Neutrophil (primary cell): Measurements from ENCODE around the gene SPTSSA.

ENCODE experiments used
- H3K27ac ChIP-seq: fragments of 200-600 bp; sonication (generic); 2 replicates; pipeline ENCODE4 v1.5.1; 2016; ENCODE audit warnings: mild to moderate bottlenecking, moderate library complexity
- H3K27me3 ChIP-seq: fragments of 200-600 bp; sonication (generic); 2 replicates; pipeline ENCODE4 v1.6.0; 2016; ENCODE audit warnings: mild to moderate bottlenecking
- H3K36me3 ChIP-seq: fragments of 200-600 bp; sonication (generic); 2 replicates; pipeline ENCODE4 v1.5.1; 2017
- H3K4me1 ChIP-seq, 2 experiments: fragments of 200-600 bp in 1 of 2; sonication (generic) in 1 of 2; 1 replicate in 1 of 2; 2 replicates in 1 of 2; pipeline versions ENCODE4 v1.5.1 to v1.6.1; 2013 to 2016; ENCODE audit warnings: low read depth in 1 of 2, low read length in 1 of 2, mild to moderate bottlenecking in 1 of 2, moderate library complexity in 1 of 2; ENCODE audit not compliant: control insufficient read depth in 1 of 2, insufficient read depth in 1 of 2
- H3K4me3 ChIP-seq, 2 experiments: fragments of 200-600 bp in 1 of 2; sonication (generic) in 1 of 2; 1 replicate in 1 of 2; 2 replicates in 1 of 2; pipeline ENCODE4 v1.5.1; 2013 to 2016; ENCODE audit warnings: low read depth in 1 of 2, low read length in 1 of 2, mild to moderate bottlenecking in 1 of 2, moderate library complexity in 1 of 2
- H3K9me3 ChIP-seq: fragments of 200-600 bp; sonication (generic); 2 replicates; pipeline ENCODE4 v1.5.1; 2016
- CTCF ChIP-seq: fragments of 200-600 bp; sonication (generic); IDR thresholded peaks from 2 replicates; pipeline ENCODE4 v1.5.1; 2016; ENCODE audit warnings: antibody characterized with exemption

Gene SPTSSA

GRCh38 chr14:34465069-34465859, 3.2 kb upstream of the SPTSSA start:
- no peaks in the 10 kb centered on the region for H3K9me3 ChIP-seq
- H3K27me3 ChIP-seq = peaks cover 8% of the 10 kb centered on the region
- H3K36me3 ChIP-seq = no peaks in the 10 kb centered on the region
- no peak overlapping the region for H3K27ac ChIP-seq
- peaks cover 17 to 26% of the 10 kb centered on the region in 2 experiments for H3K4me1 ChIP-seq
- H3K4me3 ChIP-seq = peak overlapping the region in 1 of 2 experiments; percentile 4
- TF ChIP-seq CTCF = no peak

GRCh38 chr14:34463598-34463961, 1.5 kb upstream of the SPTSSA start:
- H3K4me1 ChIP-seq = peaks cover 17 to 26% of the 10 kb centered on the region in 2 experiments
- no peaks in the 10 kb centered on the region for H3K9me3 ChIP-seq
- TF ChIP-seq CTCF = no peak
- H3K4me3 ChIP-seq = no peak overlapping the region
- H3K36me3 ChIP-seq = no peaks in the 10 kb centered on the region
- peaks cover 8% of the 10 kb centered on the region for H3K27me3 ChIP-seq
- no peak overlapping the region for H3K27ac ChIP-seq

GRCh38 chr14:34461334-34462131, 507 bp downstream of the SPTSSA start:
- no peak for TF ChIP-seq CTCF
- Histone ChIP-seq H3K27me3 (peaks cover 8% of the 10 kb centered on the region), H3K27ac (peak overlapping the region; percentile 54)

GRCh38 chr14:34460841-34461240, 1.2 kb downstream of the SPTSSA start:
- peaks cover 17 to 23% of the 10 kb centered on the region in 2 experiments for H3K4me1 ChIP-seq
- peaks cover 8% of the 10 kb centered on the region for H3K27me3 ChIP-seq
- TF ChIP-seq CTCF = no peak
- no peaks in the 10 kb centered on the region for H3K9me3 ChIP-seq
- H3K4me3 ChIP-seq = no peak overlapping the region
- no peak overlapping the region for H3K27ac ChIP-seq
- H3K36me3 ChIP-seq = no peaks in the 10 kb centered on the region

More at GRCh38 chr14:34461334-34462131, 507 bp downstream of the SPTSSA start:
- Histone ChIP-seq H3K4me3 (peak overlapping the region; percentile 67 to 85), H3K36me3 (no peaks in the 10 kb centered on the region), H3K9me3 (no peaks in the 10 kb centered on the region), H3K4me1 (peaks cover 17 to 26% of the 10 kb centered on the region in 2 experiments)

DNA sequence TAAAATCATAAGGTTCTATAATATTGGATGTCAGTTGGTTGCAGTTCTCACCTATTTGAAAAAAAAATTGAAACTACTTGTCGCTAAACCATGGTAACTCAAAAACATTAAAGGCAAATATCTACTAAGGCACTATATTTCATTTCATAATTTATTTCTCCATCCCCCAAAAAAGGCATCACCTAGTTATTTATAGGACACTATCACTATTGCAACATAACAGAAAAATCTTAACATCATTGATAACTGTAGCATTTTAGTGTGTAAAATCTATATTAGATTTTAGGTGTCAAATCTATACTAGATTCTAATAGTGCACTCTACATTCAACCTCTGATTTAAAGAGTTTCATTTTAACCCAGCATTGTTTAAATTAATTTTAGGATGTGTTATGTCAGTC, 1.7 kb downstream of the SPTSSA start:
- Histone ChIP-seq H3K27me3 (peaks cover 8% of the 10 kb centered on the region), H3K36me3 (no peaks in the 10 kb centered on the region), H3K27ac (no peak overlapping the region), H3K9me3 (no peaks in the 10 kb centered on the region), H3K4me1 (peaks cover 17 to 18% of the 10 kb centered on the region in 2 experiments), H3K4me3 (no peak overlapping the region)
- no peak for TF ChIP-seq CTCF
